AG09319 (cell line): ENCODE measurements around the gene NDUFAF7.

ENCODE experiments used
- DNase-seq: peaks from one replicate; pipeline ENCODE4 v3.0.0-alpha.2; 2010; ENCODE audit warnings: low read depth; ENCODE audit errors: extremely low read depth
- TF ChIP-seq, protein P1 (sequence below): IDR thresholded peaks from 2 replicates; pipeline ENCODE4 v1.5.1; 2011; ENCODE audit warnings: low read depth, mild to moderate bottlenecking, inconsistent platforms, low read length, moderate library complexity

The NDUFAF7 gene, protein sequence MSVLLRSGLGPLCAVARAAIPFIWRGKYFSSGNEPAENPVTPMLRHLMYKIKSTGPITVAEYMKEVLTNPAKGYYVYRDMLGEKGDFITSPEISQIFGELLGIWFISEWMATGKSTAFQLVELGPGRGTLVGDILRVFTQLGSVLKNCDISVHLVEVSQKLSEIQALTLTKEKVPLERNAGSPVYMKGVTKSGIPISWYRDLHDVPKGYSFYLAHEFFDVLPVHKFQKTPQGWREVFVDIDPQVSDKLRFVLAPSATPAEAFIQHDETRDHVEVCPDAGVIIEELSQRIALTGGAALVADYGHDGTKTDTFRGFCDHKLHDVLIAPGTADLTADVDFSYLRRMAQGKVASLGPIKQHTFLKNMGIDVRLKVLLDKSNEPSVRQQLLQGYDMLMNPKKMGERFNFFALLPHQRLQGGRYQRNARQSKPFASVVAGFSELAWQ

GRCh38 chr2:37231241-37232130, at the start of gene NDUFAF7, which contains the start of gene CEBPZ:
Gene NDUFAF7, plus strand, starts transcription at chr2:37231658. Its CDS starts 48 bp downstream, at chr2:37231706.
Gene CEBPZ, minus strand, starts transcription at chr2:37231596. Its CDS starts 29 bp downstream, at chr2:37231567.
- peak; percentile 75 for DNase-seq
- TF ChIP-seq, protein P1, sequence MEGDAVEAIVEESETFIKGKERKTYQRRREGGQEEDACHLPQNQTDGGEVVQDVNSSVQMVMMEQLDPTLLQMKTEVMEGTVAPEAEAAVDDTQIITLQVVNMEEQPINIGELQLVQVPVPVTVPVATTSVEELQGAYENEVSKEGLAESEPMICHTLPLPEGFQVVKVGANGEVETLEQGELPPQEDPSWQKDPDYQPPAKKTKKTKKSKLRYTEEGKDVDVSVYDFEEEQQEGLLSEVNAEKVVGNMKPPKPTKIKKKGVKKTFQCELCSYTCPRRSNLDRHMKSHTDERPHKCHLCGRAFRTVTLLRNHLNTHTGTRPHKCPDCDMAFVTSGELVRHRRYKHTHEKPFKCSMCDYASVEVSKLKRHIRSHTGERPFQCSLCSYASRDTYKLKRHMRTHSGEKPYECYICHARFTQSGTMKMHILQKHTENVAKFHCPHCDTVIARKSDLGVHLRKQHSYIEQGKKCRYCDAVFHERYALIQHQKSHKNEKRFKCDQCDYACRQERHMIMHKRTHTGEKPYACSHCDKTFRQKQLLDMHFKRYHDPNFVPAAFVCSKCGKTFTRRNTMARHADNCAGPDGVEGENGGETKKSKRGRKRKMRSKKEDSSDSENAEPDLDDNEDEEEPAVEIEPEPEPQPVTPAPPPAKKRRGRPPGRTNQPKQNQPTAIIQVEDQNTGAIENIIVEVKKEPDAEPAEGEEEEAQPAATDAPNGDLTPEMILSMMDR: no peak

GRCh38 chr2:37181726-37182684, 49.5 kb upstream of the NDUFAF7 start:
- DNase-seq: no peak
- TF ChIP-seq, protein P1: no peak

- TF ChIP-seq, protein P1: no peak
- no peak for DNase-seq
Measured at GRCh38 chr2:37188570-37188969, 42.9 kb upstream of the NDUFAF7 start, which contains the start of gene SULT6B1. Gene SULT6B1, minus strand, starts transcription at chr2:37188670. Its CDS starts 30 bp downstream, at chr2:37188640.

DNA sequence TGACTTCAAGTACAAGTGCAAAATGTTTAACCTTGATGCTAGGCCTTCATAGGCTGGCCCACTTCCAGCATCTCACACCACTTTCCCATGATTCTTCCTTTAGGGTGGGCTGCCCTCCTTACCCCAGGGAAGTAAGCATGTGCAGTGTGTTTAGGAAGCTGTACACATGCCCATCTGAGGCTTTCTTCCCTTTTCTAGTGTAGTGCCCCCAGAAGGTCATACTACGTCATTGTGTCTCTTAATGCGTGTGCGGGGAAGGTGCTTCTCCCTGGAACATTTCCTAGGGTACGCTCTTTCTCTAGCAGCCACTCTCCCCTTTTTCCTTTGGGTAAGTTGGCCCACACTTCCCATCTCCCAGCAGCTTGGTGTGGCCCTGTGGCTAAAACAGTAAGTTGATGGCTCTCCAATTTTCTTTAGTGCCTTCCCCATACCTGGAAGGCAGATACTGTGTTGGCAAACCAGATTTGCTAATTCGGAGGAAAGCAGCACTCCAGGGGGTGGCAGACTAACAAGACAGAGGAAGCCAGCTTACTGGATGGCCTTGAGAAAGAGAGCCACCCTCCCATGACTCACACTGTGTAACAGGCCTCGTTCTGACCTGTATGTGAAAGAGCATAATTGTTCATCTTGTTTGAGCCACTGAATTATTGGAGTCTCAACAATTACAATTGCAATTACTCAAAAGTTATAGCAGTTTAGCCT, 41.9 kb upstream of the NDUFAF7 start:
- TF ChIP-seq, protein P1: no peak
- DNase-seq: peak; percentile 53

DNA sequence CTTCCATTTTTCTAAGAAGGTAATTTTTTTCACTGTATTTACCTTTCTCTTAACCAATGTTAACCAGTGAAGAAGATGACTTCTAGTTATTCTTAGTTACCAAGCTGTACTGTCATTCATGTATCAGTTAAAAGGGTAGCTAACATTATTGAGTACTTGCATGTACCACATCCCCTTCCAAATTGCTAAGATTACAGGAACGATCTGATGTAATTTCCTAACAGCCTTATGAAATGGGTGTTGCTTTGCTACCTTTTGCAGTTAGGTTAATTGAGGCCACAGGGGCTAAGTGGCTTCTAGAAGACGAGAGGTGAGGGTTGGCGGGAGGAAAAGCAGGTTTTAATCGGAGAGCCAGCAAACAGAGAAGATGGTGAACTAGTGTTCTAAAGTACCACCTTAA, 41.2 kb upstream of the NDUFAF7 start:
- TF ChIP-seq, protein P1: no peak
- DNase-seq: no peak

- DNase-seq: no peak
- TF ChIP-seq, protein P1: no peak
Measured at GRCh38 chr2:37191253-37191652, 40.2 kb upstream of the NDUFAF7 start.
